GM18499 (cell line): ENCODE results near the gene DENND5B.
"Not testable (repeated sequence)": the region's sequence is repeated elsewhere in the genome, so short reads cannot be mapped to it uniquely, and the experiment has no call there.

Experiments
- ATAC-seq: cut with Tn5 transposase; IDR thresholded peaks from one replicate; pipeline ENCODE4 v1.9.1; 2021; ENCODE audit warnings: moderate number of reproducible peaks; ENCODE audit not compliant: insufficient read depth, unreplicated experiment

Gene DENND5B

DNA sequence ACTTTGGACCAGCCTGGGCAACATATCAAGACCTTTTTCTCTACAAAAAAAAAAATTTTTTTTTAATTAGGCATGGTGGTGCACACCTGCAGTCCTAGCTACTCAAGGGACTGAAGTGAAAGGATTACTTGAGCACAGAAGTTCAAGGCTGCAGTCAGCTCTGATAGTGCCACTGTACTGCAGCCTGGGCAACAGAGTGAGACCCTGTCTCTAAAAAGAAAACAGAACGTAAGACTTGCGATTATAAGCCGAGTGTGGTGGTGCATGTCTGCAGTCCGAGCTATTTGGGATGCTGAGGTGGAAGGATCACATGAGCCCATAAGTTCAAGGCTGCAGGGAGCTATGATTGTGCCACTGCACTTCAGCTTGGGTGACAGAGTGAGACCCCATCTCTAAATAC lies 76.0 kb downstream of the DENND5B start:
- ATAC-seq = no peak

DNA sequence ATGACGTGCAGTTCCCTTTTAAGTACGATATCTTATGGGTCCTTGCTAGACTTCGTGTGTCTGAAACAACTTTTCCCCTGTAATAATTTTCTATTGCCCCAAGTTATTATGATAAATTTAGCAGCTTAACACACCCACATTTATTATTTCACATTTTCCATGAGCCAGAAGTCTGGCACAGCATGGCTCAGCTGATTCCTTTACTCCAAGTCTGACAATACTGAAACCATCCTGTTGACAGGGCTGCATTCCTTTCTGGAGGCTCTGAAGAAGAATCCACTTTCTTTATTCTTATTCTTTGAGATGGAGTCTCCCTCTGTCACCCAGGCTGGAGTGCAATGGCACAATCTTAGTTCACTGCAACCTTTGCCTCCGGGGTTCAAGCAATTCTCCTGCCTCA lies 80.9 kb downstream of the DENND5B start:
- no peak for ATAC-seq

DNA sequence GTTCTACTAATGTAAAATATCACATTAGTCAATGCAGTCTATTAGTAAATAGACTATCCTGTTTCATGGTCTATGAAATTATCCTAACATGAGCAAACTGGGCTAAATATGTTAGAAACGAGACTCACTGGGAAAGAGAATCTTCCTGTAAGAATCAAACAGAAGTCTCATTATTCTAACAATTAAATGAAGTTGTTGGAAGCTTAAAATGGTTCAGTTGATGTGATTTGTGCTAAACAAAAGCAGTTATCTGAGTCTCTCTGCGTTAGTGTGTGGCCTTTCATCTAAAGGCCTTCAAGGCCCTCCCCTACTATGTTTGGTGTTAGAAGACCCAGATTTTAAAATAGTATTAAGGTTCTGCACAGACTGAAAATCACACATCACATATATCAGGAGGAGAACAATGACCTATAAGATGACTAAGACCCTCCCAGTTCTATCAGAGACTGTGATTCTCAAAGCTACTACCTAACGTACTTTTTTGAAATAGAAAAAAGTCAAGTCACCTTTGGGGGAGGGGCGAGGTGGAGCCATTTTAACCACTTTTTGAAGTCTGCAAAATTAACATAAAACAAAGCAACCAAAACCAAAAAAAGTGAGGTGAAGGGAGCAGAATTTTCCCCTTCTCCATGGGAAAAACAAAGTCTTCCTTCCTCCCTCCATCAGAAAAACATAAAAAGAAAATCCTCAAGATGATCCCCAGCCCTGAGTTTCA lies 82.3 kb downstream of the DENND5B start:
- ATAC-seq = no peak

DNA sequence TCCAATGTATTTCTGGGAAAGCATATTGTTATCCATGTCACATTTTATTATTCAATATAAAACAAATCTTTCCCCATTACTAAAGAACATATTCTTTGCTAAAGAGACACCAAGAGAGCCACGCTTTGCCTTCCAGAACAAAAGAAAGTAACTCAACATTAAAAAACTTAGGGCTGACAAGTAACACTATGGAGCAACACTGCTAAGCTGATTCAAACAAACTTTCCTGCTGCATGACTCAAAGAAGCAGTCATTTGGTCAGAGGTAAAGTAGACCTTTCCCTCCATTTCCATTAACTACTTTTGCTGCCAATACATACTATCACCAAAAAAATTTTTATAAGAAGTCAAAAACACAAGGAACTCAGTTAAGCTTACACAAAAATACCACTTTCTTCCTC lies 83.0 kb downstream of the DENND5B start:
- no peak for ATAC-seq

DNA sequence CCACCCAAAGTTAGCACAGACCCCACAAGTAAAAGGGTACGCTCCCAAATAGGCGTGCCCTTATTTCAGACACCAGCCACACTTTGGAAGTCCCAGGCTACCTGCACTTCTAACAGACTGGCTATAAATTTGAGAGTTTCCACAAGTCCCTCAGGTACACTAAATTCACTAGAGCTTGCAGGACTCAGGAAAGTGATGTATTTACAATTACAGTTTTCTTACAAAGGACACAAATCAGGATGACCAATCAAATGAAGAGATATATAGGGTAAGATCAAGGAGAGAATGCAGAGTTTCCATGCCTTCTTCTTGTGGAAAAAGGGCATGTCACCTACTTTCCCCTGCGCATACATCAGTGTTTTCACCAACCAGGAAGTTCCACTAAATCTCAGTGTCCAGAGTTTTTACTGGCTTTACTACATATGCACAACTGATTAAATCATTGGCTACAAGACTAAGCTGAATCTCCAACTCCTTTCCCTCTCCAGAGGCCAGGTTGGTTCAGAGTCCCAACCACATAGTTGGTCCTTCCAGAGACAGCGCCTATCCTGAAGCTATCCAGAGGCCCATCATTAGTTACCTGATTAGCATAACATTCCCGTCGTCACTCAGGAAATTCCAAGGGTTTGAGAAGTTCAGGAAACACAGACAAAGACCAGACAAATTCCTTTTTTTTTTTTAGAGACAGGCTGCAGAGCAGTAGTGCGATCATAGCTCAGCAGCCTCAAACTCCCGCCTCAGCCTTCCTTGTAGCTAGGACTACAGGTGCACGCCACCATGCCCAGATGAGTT lies 84.2 kb downstream of the DENND5B start:
- no peak for ATAC-seq

DNA sequence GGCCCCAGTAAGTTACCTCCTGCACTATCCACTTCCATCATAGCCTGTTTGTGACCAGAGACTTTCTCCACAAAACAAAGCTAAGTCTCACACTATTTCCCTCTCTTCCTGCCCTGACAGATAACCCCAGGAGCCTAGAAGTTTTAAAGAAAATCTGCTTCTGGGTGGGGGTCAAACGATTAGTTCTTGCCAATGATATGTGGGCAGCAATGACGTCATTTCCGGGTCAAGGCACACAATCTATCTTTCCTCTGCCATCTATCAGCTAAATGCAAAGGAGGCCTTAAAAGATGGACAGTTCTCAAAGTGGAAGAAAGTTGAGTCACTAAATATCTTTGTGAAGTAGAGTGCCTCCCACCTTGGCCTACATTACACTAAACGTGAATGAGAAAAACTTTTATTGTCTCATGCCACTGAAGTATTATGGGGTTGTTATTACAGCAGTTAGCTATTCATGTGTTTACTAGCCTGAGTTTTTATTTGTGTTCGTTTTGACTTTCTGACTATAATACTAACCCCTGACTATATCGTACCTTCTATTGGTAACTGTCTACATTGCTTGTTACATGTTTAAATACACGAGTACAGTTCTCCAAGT lies 86.2 kb downstream of the DENND5B start:
- ATAC-seq = no peak

DNA sequence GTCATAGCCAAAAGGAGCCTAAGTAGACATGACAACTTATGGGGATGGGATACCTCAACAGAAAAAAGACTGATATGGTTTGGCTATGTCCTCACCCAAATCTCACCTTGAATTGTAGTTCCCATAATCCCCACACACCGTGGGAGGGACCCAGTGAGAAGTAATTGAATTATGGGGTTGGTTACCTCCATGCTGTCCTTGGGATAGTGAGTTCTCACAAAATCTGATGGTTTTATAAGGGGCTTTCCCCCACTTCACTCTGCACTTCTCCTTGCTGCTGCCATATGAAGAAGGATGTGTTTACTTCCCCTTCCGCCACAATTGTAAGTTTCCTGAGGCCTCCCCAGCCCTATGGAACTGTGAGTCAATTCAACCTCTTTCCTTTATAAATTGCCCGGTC lies 89.9 kb downstream of the DENND5B start:
- ATAC-seq = not testable (repeated sequence)

DNA sequence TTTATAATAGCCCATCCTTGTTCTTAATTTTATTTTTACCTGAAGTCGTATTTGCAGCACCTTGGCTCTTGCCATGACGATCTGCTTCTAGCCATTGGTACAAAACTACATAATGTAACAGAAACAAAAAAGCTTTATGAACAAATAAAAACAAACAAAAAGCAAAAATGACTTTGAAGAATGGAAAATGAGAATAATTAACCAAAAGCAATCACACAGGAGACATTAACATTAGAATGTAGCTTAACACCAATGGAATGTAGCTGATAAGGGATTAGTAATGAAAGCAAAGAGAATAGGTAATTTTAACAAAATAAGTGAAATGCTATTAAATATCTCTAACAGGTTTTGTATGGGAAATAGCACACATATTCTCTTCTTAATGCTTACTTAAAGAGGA lies 91.4 kb downstream of the DENND5B start:
- ATAC-seq = no peak

DNA sequence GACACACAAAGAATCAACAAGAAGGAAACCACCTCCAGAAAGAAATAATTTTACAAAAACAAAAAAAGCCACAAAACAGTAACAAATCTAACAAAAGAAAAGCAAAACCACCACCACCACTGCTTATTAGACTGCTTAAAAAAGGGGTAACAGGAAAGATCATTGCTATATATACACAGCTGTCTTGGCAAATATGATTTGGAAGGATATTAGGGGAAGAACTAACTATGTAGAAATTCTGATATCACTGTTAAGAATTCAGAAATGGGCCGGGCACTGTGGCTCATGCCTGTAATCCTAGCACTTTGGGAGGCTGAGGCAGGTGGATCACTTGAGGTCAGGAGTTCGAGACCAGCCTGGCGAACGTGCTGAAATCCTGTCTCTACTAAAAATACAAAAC lies 92.5 kb downstream of the DENND5B start:
- ATAC-seq = no peak

DNA sequence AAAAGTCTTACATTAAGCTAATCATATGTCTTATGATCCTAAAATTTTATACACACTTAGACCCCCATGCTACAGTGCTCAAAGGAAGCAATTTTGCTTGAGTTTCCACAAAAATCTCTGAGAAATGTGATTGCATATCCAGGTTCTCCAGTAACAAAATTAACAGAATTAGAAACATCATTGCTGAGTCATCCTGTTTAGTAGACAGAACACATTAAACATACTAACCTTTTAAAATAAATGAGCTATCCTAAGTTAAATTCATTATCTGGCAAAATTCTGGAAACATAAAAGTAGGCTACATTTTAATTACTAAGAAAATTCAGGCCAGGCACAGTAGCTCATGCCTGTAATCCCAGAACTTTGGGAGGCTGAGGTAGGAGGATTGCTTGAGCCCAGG lies 94.7 kb downstream of the DENND5B start:
- no peak for ATAC-seq

DNA sequence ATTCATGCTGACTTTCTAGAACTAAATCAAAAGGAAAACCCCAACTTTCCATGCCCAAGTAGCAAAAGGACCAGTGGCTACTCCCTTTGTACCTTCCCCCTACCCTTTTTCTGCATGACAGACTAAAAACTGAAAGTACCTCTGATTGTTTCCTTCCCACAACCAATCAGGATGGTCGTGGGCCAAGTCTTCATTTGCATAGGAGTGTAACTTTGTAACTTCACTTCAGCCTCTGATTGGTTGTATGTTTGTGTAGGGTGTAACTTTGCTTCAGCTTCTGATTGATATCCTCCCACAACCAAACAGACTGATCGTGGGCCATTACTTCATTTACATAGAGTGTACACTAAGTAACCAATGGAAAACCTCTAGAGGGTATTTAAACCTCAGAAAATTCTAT lies 96.5 kb downstream of the DENND5B start:
- no peak for ATAC-seq

DNA sequence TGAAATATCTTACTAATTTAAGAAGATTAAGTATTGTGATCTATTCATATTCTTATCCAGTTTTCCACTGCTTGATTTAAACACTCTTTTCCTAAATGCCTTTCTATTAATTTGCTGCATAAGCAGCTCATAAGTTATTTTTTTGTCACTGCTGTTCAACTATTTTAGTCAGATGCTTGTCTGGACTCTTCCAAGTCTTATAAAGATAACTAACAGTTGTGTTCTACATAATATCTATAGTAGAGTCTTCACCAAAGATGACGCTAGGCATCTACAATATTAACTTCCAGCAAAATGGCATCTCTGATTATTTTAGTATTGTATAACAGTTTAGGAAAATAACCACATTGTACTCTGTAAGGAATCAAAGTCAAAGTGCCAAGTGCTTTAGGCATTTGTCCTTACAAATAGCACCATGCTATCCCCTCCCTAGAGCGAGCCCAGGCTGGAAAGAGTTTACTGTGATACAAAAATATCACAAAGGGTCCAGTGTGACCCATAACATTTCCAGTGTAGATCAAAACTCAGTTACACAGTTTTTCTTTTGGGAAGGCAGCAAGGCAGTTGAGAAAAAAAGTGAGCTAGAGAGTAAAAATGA lies 98.2 kb downstream of the DENND5B start:
- ATAC-seq = no peak

DNA sequence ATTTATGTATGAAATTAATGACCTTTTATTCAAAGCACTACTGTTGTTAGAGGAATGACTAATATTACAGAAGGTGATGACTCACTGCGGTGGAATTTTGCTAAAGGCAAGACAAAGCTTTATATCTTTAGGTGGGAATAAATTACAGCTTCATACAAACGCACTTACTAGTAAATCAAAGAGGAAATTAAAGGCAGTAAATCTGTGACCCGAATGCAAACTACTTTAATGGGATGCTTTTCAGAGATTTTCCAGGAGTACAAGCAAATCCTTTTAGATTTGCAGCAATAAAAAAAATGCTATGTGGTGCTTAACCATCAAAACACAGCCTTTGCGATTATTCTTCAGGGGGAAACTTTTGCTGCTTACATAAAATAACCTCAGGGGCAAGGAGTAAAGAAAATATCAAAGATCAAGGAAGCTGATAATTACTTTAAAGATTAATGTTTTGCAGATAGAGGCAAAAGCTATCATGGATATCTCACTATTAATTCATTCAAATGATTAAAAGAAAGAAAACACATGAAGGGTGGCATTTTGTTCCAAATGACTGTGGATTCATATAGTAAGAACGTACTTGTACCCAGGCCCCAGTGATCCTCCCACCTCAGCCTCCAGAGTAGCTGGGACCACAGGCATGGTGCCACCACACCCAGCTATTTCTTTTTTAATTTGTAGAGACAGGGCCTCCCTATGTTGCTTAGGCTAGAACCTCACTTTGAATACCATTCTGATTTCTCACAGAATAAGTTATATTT lies 98.9 kb downstream of the DENND5B start:
- no peak for ATAC-seq

DNA sequence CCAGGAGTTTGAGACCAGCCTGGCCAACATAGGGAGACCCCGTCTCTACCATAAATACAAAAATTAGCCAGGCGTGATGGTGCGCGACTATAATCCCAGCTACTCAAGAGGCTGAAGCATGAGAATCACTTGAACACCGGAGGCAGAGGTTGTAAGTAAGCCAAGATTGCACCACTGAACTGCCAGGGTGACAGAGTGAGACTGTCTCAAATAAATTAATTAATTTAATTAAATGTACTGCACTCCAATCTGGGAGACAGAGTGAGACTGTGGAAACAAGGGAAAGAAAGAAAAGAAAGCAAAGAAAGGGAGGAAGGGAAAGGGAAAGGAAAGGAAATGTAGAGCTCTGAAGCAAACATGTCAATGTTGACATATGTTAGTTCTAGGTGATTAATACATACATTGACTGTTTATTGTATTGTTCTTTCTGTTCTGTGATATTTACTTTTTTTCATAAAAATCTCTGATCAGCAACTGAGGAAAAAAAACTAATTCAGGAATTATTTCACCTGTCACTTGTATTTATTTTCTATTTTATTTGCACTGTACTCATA lies 99.6 kb downstream of the DENND5B start:
- no peak for ATAC-seq

DNA sequence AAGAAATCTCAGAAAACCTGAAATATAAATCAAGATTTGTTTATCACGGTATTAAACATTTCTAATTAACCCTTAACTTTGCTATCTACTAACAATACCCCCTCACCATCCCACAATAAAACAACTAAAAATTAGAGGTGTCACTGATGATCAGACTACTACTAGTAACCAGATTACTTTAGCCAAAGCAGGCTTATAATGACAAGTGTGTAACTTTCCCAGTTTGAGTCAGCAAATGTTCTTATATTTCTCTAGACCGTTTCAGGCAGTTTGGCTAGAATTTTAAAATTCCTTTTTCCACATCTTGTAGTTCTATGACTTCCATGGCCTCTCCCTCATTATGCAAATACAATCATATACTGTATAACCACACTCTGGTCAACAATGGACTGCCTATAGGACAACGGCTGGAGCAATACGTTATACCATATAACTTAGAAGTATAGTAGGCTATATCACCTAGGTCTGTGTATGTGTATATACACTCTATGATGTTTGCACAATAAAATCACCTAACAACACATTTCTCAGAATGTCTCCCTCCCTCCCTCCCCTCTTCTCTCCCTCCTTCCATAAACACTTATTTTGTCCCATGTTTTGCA lies 102.1 kb downstream of the DENND5B start:
- no peak for ATAC-seq

DNA sequence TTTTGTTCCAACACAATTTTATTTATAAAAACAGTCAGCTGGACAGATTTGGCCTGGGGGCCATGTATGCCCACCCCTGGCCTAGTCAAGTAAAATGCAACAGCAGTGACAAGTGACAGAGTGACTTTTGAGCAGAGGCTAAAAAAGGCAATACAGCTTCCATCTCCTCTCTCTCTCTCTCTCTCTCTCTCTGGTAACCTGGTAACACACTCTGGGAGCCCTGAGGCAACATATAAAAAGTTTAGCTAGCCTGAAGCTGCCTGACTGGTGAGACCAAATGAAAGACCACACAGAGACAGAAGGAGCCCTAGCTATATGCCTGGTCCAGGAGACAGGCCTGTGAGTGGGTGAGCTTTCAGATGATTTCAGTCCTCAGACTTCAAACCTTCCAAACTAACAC lies 105.4 kb downstream of the DENND5B start:
- ATAC-seq = no peak

DNA sequence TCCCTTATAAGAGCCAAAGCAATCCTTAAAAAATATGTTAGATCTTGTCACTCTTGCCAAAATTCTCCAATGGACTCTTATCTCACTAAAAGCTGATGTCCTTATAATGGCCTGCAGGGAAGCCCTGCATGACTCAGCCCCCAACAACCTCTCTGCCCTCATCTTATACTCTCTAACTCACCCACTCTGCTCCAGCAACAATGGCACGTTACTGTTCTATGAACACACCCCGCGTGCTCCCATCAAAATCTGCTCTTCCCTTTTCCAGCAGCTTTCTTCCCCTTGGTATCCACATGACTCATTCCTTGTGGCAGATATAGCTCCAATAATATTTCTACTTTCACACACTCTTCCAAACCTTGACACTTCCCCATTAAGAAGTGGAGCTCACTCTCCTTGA lies 108.1 kb downstream of the DENND5B start:
- no peak for ATAC-seq

DNA sequence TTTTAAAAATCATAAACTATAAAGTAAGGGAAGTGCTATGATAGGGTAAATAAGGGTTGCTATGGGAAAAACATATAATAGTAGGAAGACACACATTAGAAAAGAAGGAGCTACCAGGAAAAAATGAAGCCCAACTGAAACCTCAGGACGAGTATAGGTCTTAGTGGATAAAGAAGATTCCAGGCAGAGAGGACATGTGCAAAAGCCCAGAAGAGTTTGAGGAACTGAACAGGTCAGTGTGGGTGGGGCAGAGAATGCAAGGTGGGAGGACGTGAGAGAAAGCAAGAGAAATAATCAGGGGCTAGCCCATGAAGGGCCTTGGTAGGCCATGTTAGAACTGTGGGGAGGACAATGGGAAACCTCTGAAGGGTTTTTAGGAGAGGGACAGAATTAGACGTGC lies 109.5 kb downstream of the DENND5B start:
- ATAC-seq = no peak

DNA sequence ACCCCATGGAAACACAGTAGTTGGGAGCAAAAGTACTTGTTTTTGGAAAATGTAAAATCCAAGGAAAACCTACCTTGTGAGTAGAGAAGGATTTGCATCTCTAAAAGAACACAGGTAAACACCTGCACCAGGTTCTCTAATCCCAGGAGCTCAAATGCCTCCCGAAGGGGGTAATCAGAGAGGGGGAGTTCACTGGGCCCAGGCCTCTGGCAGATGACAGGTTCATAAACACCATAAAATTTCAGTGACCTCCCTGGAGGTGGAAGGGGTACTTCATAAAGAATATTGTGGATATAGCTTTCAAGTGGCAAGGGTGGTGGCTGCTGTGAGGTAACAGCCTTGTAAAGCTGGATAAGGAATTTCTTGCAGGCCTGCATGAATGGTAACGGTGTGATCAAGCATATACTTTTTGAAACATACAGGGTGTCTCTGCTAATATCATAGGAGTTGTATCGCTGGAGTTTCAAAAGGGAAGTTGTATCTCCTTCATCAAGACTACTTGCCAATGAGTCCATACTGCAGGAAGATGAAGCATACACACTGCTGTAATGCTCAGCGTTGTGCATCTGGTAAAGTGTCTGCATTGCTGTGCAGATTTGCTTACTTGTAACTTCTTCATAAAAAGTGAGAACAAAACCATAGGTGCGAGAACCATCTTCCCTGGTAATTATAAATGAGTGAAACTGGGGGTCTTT lies 111.3 kb downstream of the DENND5B start:
- no peak for ATAC-seq
